Endodermal cell (in vitro differentiated cells): ENCODE data around the gene DHX34. TPM values are rescaled to one million over a fixed set of nuclear protein-coding genes. Genes with fewer than 3 reads are reported as not detected.
"Not testable (repeated sequence)": the region's sequence is repeated elsewhere in the genome, so short reads cannot be mapped to it uniquely, and the experiment has no call there.

Experiments
- DNase-seq: peaks from one replicate; pipeline ENCODE4 v3.0.0-alpha.2; 2017
- H3K27ac ChIP-seq: 2 replicates; pipeline ENCODE4 v1.5.1; 2013; ENCODE audit warnings: mild to moderate bottlenecking, low read depth, low read length, moderate library complexity
- H3K27me3 ChIP-seq: 2 replicates; pipeline ENCODE4 v1.6.1; 2013; ENCODE audit warnings: mild to moderate bottlenecking, low read length, moderate library complexity; ENCODE audit not compliant: insufficient read depth, control insufficient read depth, poor library complexity, severe bottlenecking
- H3K36me3 ChIP-seq: 2 replicates; pipeline ENCODE4 v1.7.0; 2013; ENCODE audit warnings: mild to moderate bottlenecking, low read length, moderate library complexity; ENCODE audit not compliant: control insufficient read depth, insufficient read depth
- H3K4me1 ChIP-seq: one replicate; pipeline ENCODE4 v1.7.0; 2013; ENCODE audit warnings: low read length; ENCODE audit not compliant: control insufficient read depth, insufficient read depth
- H3K4me3 ChIP-seq: 2 replicates; pipeline ENCODE4 v1.5.1; 2013; ENCODE audit warnings: mild to moderate bottlenecking, low read length, moderate library complexity
- H3K9ac ChIP-seq: 2 replicates; pipeline ENCODE4 v1.6.1; 2013; ENCODE audit warnings: mild to moderate bottlenecking, low read length, moderate library complexity; ENCODE audit not compliant: poor library complexity, severe bottlenecking; ENCODE audit errors: extremely low read depth
- H3K9me3 ChIP-seq: 2 replicates; pipeline ENCODE4 v1.6.1; 2013; ENCODE audit warnings: mild to moderate bottlenecking, low read length, moderate library complexity; ENCODE audit not compliant: control insufficient read depth
- H3K27ac Mint-ChIP-seq: 2 replicates; pipeline ENCODE4 v1.8.0; 2020; ENCODE audit warnings: mixed read lengths
- H3K27me3 Mint-ChIP-seq: 2 replicates; pipeline ENCODE4 v1.8.0; 2021; ENCODE audit warnings: mild to moderate bottlenecking, mixed read lengths; ENCODE audit not compliant: insufficient read depth
- H3K36me3 Mint-ChIP-seq: 2 replicates; pipeline ENCODE4 v1.8.0; 2020; ENCODE audit warnings: low read depth, mixed read lengths
- H3K4me1 Mint-ChIP-seq: 2 replicates; pipeline ENCODE4 v1.8.0; 2020; ENCODE audit warnings: mixed read lengths
- H3K4me3 Mint-ChIP-seq: 2 replicates; pipeline ENCODE4 v1.8.0; 2020; ENCODE audit warnings: mild to moderate bottlenecking, moderate library complexity, mixed read lengths
- H3K9me3 Mint-ChIP-seq: 2 replicates; pipeline ENCODE4 v1.8.0; 2020; ENCODE audit warnings: mild to moderate bottlenecking, mixed read lengths
- CTCF ChIP-seq: fragments of 200-600 bp; sonication (generic); conservative IDR thresholded peaks from 2 replicates; pipeline ENCODE4 v1.5.0; 2021; ENCODE audit warnings: antibody characterized with exemption, mild to moderate bottlenecking
- WGBS, 2 experiments: methylation state at CpG; one replicate each; pipeline versions ENCODE4 v1.1.5 to v1.1.7; 2013; ENCODE audit warnings: missing lambda C conversion rate in 2 of 2, mixed read lengths in 1 of 2; ENCODE audit not compliant: insufficient coverage in 1 of 2, insufficient read length in 1 of 2; 5-methylcytosine and 5-hydroxymethylcytosine counted together
- total RNA-seq, 2 donors: library from RNA; stranded (reverse); fragmentation: NEBNext Ultra II Directional in 1 of 2; extraction: Animal tissue kit (Norgen Biotek cat#: 25700) in 1 of 2; gene quantifications; 2 replicates in 1 of 2; 3 replicates in 1 of 2; pipeline ENCODE4 v1.2.1, GENCODE V29; 2021

The DHX34 gene
- total RNA-seq, 2 donors from 2014 or later: 36.9 to 43.9 TPM

GRCh38 chr19:47331490-47331889, 17.6 kb upstream of the DHX34 start:
- H3K4me3 Mint-ChIP-seq: no peak overlapping the region
- WGBS, 2 experiments: 87 to 90% methylated on average over 6 of the region's 6 CpGs

GRCh38 chr19:47331931-47332547, 17.1 kb upstream of the DHX34 start, which contains the start of gene C5AR2:
Gene C5AR2 (plus strand): TSS chr19:47332175. CDS start chr19:47340800, 8,625 bp downstream.
- no peak within 1 kb of the TSS for H3K4me3 ChIP-seq
- DNase-seq: no peak
- H3K36me3 ChIP-seq: no peaks in the 10 kb centered on the region
- WGBS, 2 experiments: 84 to 85% methylated on average over 14 to 18 of the region's 18 CpGs
- Mint-ChIP-seq H3K4me3 (no peak within 1 kb of the TSS), H3K4me1 (peaks cover 4% of the 10 kb centered on the region), H3K9me3 (no peaks in the 10 kb centered on the region), H3K27ac (no peak within 1 kb of the TSS), H3K36me3 (no peaks in the 10 kb centered on the region), H3K27me3 (peaks cover 5% of the 10 kb centered on the region)
- H3K27me3 ChIP-seq: no peaks in the 10 kb centered on the region
- TF ChIP-seq CTCF: no peak
- no peak within 1 kb of the TSS for H3K27ac ChIP-seq
- H3K9me3 ChIP-seq: no peaks in the 10 kb centered on the region
- H3K4me1 ChIP-seq: no peaks in the 10 kb centered on the region
- H3K9ac ChIP-seq: no peak within 1 kb of the TSS

More at GRCh38 chr19:47331490-47331889, 17.6 kb upstream of the DHX34 start:
- H3K27me3 ChIP-seq: no peaks in the 10 kb centered on the region
- no peaks in the 10 kb centered on the region for H3K4me1 ChIP-seq
- no peak overlapping the region for H3K27ac Mint-ChIP-seq
- peaks cover 4% of the 10 kb centered on the region for H3K4me1 Mint-ChIP-seq
- no peak overlapping the region for H3K27ac ChIP-seq
- no peak for DNase-seq
- H3K9me3 ChIP-seq: no peaks in the 10 kb centered on the region
- no peak overlapping the region for H3K9ac ChIP-seq
- no peaks in the 10 kb centered on the region for H3K9me3 Mint-ChIP-seq
- H3K36me3 ChIP-seq: no peaks in the 10 kb centered on the region
- no peak overlapping the region for H3K4me3 ChIP-seq
- peaks cover 5% of the 10 kb centered on the region for H3K27me3 Mint-ChIP-seq
- TF ChIP-seq CTCF: no peak
- H3K36me3 Mint-ChIP-seq: no peaks in the 10 kb centered on the region

GRCh38 chr19:47336765-47337718, 12.1 kb upstream of the DHX34 start:
- not testable (repeated sequence) for H3K27me3 Mint-ChIP-seq, H3K27ac ChIP-seq, H3K4me1 ChIP-seq, H3K4me1 Mint-ChIP-seq, H3K4me3 Mint-ChIP-seq, H3K36me3 Mint-ChIP-seq, DNase-seq, H3K27me3 ChIP-seq, H3K9ac ChIP-seq, H3K9me3 ChIP-seq, H3K9me3 Mint-ChIP-seq, H3K27ac Mint-ChIP-seq, H3K36me3 ChIP-seq, H3K4me3 ChIP-seq
- WGBS, 2 experiments: 86 to 90% methylated on average over 14 to 17 of the region's 18 CpGs
